Nucleus accumbens (tissue), 56 donors: ENCODE measurements around the gene ZAP70.

Experiments
- DNase-seq, 56 donors: peaks; one replicate each; lab custom pipeline; 2025; lab: John Stamatoyannopoulos, UW

The ZAP70 gene

DNA sequence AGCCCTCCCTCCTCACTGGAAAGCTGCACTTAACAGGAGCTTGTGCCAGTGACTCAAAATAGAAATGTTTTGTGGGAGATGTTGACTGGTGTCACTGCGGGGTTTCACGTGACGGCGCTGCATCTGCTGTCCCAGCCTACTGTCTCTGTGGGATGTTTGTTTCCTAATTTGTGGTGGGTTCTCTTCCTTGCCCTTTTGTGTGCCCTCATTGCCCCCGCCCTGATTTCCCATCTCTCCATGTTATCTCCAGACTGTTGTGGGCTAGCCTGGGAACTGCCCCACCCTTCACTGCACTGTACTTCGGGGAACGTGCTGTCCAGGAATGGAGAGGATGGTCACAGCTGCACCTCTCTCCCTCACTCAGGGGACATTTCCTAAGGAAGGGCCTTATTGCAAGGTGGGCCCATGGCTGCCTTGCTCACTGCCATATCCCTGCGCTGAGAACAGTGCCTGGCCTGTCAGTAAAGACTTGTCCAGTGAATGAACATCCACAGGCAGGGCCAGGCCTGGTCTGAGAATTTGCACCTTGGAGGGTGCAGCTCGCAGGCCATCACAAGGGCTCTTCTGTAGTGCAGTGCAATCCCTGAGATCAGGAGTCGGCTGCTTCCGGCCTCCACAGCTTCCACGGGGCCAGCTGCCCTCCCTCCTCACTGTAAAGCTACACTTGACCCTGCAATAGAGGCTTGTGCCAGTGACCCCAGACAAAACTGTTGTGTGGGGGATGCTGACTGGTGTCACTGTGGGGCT lies 18.1 kb downstream of the ZAP70 start:
- DNase-seq, result no peak

DNA sequence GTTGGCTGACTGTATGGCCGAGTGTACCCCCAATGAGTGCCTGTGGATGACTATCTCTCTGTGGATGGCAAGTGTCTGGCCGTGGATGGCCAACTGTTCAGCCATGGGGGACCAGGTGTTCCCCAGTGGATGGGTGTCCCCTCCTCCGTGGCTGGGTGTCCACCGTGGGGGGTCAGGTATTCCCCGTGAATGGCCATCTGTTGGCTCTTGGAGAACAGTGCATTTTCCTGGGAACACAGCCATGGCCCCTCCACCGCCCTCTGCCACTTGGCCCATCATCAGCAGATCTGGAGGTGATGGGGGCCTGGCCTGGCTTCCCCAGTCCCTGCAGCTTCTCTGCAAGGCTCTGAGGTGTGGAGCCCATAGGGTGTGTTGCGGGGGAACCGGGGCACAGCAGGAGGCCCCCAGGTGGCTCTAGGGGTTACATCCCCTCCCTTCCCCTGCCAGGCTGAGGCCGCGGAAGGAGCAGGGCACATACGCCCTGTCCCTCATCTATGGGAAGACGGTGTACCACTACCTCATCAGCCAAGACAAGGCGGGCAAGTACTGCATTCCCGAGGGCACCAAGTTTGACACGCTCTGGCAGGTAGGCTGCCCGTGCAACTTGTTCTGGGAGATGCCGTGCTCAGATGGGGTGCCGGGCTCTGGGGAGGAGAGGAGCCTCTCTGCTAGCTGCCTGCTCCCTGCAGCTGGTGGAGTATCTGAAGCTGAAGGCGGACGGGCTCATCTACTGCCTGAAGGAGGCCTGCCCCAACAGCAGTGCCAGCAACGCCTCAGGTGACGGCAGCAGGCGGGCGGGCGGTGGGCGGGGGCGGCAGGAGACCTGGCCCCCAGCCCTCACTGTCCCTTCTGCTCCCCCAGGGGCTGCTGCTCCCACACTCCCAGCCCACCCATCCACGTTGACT lies 19.3 kb downstream of the ZAP70 start:
- DNase-seq, result no peak

DNA sequence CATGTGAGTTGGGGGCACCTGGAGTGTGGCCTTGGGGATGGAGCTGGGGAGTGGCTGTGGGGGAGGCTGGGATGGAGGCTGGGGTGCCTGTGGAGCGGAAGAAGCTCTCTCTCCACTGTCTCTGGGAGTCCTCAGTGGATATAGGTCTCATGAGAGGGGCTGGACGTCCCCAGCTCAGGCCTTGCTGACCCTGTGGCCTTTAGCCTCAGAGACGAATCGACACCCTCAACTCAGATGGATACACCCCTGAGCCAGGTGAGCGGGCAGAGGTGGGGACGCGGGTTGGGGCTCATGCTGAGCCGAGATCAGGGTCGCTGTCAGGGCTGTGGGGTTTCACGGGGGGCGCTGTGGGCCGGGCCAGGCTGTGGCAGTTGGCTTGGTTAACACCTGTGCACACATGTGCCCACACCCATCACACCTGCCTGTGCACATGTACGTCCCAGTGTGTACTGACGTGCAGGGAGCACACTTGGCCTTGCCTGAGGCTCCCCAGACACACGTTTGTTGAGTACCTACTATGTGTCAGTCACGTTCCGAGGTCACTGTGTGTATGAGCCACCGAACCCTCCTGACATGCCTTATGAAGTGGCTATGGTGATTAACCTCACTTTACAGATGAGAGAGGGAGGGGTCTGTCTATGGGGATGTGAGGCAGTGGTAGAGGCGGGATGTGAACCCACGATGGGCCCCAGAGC lies 20.1 kb downstream of the ZAP70 start:
- no peak for DNase-seq

DNA sequence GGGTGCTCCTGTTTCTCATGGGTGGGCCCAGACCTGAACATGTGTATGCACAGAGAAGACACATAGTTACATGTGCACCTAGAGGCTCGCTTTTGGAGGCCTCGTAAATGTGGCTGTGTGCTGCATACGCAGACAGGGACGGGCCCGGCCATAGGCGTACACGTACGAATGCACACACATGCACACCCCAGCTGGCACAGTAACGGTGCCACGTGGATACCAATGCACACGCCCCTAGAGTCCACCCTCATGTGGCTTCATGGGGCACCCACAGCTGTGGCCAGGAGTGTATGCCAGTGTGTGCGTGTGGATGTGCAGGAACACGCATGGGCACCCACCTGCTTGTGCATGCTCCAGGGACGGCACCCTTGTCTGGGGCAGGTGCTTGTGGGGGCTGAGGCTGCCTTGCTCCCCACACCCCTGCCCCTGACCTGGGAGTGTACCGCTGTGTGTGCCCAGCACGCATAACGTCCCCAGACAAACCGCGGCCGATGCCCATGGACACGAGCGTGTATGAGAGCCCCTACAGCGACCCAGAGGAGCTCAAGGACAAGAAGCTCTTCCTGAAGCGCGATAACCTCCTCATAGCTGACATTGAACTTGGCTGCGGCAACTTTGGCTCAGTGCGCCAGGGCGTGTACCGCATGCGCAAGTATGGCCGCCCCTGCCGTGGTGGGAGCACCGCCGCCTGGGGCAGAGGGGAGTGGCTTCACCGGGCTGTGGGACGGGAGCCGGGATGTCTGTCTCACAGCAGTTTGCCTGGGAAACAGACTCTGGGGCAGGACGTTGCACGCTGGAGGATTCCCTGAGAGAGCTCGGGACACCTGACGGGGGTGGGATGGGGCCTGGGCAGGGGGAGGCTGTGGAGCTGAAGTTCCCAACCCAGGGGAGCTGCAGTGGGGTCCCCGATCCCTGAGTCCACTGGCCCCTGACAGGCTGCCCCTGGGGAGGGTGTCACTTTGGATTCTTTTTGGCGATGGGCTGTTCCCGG lies 21.0 kb downstream of the ZAP70 start:
- no peak for DNase-seq

DNA sequence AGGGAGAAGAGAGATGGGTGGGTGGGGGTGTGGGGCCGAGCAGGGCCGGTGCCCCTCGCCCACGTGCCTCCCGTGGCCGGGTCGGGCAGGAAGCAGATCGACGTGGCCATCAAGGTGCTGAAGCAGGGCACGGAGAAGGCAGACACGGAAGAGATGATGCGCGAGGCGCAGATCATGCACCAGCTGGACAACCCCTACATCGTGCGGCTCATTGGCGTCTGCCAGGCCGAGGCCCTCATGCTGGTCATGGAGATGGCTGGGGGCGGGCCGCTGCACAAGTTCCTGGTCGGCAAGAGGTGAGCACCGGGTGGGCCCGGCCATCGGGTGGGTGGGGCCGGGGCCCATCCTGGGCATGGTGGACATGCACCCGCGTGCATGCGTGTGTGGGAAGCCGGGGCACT lies 21.8 kb downstream of the ZAP70 start:
- no peak for DNase-seq

DNA sequence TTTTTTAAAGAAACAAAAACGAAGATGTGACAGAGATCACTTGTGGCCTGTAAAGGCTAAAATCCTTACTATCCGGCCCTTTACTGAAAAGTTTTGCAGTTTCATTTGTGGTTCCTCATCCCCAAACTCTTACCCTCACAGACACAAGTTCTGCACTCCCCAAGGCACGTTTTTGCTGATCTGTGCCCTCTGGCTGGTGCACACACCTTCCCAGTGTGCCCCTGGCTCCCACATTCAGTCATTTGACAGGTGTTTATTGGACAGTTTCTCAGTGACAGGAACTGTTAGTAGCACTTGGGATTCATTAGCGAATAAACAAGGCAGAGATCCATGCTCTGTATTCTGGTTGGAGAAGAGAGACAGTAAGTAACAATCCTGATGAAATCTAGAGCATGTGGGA lies 22.8 kb downstream of the ZAP70 start:
- DNase-seq, result no peak

DNA sequence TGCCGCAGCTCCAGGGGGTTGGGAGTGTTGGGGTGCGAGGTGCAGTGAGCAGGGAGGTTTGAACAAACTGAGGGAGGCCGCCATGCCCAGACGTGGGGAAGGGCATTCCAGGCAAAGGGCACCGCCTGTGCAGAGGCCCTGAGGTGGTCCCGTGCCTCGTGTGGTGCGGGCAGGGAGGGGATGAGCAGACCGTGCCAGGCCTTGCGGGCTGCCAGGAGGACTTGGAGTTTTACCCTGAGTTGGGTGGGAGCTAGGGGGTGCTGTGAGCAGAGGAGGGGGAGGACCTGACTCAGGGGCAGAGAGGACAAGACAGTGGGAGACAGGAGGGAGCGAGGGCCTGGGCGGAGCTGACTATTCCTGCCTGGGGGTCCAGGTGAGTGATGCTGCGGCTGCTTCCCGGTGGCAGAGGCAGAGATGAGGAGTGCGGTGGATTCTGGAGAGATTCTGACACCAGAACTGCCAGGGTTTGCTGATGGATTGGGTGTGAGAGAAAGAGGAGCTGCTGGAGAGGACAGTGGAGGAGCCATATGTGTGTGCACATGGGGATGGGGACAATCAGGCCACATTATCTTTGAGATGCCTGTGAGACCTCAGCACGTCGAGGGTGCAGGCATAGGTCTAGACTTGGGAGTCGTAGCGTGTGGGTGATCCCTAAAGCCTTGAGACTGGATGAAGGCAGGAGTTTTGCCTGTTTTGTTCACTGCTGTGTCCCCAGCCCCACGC lies 23.4 kb downstream of the ZAP70 start:
- DNase-seq, result no peak

DNA sequence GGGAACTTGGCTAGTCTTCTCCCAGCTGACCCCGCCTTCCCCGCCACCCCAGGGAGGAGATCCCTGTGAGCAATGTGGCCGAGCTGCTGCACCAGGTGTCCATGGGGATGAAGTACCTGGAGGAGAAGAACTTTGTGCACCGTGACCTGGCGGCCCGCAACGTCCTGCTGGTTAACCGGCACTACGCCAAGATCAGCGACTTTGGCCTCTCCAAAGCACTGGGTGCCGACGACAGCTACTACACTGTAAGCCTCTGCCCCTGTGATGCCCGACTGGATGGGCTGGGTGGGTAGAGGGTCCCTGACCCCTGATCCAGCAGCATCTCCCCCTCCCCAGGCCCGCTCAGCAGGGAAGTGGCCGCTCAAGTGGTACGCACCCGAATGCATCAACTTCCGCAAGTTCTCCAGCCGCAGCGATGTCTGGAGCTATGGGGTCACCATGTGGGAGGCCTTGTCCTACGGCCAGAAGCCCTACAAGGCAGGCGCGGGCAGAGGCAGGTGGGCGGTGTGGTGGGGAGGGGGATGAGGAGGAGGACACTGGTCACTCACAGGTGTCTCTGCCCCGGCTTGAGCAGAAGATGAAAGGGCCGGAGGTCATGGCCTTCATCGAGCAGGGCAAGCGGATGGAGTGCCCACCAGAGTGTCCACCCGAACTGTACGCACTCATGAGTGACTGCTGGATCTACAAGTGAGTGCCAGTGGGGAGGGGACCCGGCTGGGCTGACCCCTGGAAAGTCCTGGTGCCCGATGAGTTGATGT lies 24.2 kb downstream of the ZAP70 start:
- DNase-seq, result no peak

DNA sequence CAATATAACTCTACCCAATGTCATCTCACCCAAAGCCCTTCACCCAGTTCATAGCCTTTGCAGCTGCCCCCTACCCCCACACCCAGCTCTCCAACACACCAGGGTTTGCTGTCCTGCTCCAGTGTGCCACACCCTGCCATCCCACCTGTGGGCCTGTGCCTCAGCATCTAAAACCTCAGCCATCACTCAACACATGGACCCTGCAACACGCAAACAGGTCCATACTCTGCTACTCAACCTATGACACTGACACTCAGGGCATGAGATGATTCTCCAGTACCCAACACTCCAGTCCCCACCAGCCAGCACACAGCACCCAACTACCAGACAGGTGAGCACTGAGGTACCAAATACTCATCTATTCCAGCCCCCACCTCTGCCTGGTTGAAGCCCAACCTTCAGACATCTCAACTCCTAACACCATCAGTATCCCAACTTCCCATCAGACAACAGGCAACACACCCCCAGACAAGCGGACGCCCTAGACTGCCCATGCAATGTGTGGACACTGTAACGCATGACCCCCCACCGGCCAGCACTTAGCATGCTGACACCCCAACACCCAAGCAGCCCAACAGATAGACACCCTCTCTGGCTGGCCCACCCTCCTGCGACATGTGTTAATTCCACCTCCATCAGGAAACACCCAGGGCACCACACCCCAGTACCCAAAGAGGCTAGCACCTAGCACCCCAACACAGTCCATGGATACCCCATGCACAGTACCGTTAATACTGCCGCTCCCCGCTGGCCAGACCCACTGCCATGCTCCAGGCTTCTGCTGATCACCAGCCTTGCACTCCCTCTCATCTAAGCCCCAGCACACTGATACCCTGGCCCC lies 25.0 kb downstream of the ZAP70 start:
- DNase-seq, result no peak

DNA sequence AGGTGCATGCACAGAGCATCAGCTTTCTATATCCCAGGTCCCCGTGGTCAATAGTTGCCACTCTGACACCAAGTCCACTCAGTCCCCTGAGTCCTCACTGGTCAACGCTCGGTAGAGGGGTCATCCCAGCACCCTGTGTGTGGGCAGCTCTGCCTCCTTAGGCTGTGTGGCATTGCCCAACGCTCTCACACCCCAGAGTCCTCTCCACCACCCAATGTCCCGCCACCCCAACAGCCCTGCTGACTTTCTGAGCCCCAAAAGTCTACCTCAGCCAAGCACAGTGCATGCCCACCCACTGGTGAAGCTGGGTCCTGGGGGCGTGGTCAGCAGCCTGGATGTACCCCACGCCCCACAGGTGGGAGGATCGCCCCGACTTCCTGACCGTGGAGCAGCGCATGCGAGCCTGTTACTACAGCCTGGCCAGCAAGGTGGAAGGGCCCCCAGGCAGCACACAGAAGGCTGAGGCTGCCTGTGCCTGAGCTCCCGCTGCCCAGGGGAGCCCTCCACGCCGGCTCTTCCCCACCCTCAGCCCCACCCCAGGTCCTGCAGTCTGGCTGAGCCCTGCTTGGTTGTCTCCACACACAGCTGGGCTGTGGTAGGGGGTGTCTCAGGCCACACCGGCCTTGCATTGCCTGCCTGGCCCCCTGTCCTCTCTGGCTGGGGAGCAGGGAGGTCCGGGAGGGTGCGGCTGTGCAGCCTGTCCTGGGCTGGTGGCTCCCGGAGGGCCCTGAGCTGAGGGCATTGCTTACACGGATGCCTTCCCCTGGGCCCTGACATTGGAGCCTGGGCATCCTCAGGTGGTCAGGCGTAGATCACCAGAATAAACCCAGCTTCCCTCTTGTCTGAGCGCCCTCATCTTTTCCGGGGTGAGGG lies 25.9 kb downstream of the ZAP70 start:
- DNase-seq, result no peak

DNA sequence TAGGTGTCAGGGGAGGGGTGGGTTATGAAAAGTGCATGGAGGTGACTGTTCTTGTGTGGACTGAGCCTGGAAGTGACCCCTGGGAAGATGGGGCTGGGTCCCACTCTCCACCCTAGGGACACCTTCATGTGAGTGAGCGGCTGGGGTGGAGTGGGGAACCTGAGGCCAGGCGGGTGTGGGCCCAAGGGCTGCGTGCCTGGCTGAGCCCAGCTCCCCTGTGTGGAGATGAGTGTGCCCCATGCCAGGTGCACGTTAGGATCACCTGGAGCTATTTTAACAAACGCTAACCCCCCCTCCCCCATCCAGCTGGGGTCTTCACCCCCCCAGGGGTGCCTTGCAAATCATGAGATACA lies 26.5 kb downstream of the ZAP70 start:
- no peak for DNase-seq

DNA sequence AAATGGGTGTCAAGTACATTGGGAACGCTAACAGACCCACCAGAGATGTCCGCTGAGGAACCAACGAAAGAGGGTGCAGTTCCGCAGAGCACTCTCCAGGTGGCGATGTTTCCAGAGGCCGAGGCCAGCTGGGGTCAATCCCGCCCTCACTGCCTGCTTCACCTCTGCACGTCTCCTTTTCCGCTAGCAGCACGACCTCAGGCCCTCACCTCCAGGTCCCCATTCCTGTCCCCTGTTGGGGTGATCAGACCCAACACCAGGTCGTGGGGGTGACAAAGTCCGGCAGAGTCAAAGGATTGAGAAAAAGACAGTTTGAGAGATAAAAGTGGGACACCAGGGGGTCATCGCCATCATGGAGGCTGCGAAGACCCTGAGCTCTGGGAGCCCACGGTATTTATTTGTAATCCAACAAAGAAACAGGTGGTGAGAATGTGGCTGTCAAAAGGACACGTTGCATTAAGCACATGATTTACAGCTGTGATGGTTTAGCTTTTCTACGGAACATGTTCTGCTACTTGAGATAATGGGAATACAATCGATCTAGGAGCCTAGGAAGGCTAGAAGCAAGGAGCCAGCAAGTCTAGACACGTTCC lies 27.3 kb downstream of the ZAP70 start:
- peak in 2 of 56 donors; percentile 18 to 27 for DNase-seq

DNA sequence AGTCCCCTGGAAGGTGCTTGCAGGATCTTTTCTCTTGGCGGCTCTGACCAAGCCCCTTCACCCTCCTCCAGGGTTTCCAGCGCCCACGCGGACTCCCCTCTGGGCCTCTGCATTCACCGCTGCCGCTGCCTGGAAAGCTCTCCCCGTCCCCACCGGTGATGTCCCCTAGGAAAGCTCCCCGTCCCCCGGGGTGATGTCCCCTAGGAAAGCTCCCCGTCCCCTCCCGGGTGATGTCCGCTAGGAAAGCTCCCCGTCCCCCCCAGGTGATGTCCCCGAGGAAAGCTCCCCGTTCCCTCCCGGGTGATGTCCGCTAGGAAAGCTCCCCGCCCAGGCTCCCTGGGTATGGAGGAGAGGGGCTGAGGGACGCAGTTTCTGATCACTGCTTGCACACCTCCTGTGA lies 27.9 kb downstream of the ZAP70 start:
- no peak for DNase-seq

DNA sequence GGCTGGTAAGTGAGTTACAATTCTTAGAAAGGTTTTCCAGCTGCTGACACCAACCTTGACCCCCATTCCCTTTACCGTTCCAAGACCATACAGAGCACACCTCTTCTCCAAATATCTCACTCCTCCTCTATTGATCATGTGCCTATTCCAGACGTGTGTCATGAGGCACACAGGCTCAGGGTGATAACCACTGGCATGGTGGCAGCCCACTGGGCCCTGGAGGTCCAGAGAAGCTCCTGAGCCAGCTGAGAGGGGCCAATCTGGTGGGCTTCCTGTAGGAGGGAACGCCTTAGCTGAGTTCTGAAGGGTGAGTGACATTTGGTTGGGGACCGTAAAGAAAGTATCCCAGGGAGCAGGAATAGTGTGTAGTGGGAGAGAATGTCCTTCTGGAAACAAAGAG lies 28.3 kb downstream of the ZAP70 start:
- no peak for DNase-seq

DNA sequence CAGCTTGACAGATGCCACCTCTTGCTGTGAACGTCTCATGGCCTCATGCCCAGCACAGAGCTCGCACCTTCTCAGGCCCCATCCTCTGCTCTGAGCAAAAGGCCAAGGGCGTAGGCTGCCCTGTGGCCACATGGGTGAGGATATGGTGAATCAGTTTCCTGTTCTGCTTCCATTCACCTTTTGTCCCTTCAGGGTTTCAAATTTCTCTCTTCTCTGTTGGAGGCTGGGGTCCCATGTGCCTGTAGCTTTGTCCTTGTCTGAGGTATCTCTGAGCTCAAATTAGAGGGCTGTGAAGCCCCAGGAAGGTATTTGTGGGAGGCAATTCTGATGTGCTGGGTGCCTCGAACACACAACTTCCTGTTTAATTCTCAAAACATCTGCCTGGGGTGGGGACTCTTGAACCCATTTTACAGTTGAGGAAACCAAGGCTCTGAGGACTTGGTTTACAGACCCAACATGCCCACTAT lies 29.0 kb downstream of the ZAP70 start:
- no peak for DNase-seq

DNA sequence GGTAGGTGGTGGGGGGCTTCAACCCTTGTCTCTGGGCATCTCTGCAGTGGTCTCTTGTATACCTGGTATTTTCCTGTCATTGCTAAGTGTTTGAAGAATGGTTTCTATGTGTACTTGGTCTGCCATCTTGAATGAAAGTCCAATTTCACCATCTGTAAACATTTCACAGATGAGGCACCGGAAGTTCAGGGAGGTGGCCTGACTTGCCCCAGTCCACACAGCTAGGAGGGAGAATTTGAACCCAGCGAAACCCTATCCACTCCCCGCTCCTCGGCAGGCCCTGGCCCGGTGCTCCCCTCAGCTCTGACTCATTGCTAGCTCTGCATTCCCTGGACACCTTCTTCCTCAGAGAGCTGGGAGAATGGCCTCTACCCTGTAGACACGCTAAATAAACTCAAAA lies 30.5 kb downstream of the ZAP70 start:
- no peak for DNase-seq
